Left lung (tissue), 10 donors: ENCODE data around the gene RAB6B. TPM values are rescaled to one million over a fixed set of nuclear protein-coding genes. Genes with fewer than 3 reads are reported as not detected.

Experiments used
- ATAC-seq: fragments of 200-7000 bp; cut with Tn5 transposase; one replicate; pipeline ENCODE4 v1.9.1; 2020; ENCODE audit warnings: moderate library complexity
- DNase-seq, 4 donors: peaks; one replicate each; pipeline ENCODE4 v3.0.0-alpha.2; 2013 to 2020
- H3K27ac ChIP-seq, 2 donors: fragments of 200-600 bp; sonication (generic) in 1 of 2; one replicate each; pipeline versions ENCODE4 v1.5.0 to v1.8.0; 2020 to 2021
- H3K27me3 ChIP-seq, 2 donors: fragments of 200-600 bp; sonication (generic) in 1 of 2; one replicate each; pipeline versions ENCODE4 v1.5.0 to v1.8.0; 2020 to 2021
- H3K36me3 ChIP-seq, 2 donors: fragments of 200-600 bp; sonication (generic) in 1 of 2; one replicate each; pipeline versions ENCODE4 v1.5.0 to v1.8.0; 2020 to 2021
- H3K4me1 ChIP-seq, 2 donors: fragments of 200-600 bp; one replicate each; pipeline ENCODE4 v1.8.0; 2021
- H3K4me3 ChIP-seq, 2 donors: fragments of 200-600 bp; sonication (generic) in 1 of 2; one replicate each; pipeline versions ENCODE4 v1.5.0 to v1.8.0; 2020 to 2021; ENCODE audit warnings: mild to moderate bottlenecking in 1 of 2
- H3K9me3 ChIP-seq, 2 donors: fragments of 200-600 bp; sonication (generic) in 1 of 2; one replicate each; pipeline versions ENCODE4 v1.5.0 to v1.8.0; 2020 to 2021
- CTCF ChIP-seq, 2 donors: fragments of 200-600 bp; sonication (generic) in 1 of 2; IDR thresholded peaks; one replicate each; pipeline versions ENCODE4 v1.5.0 to v1.8.0; 2021; ENCODE audit warnings: antibody characterized with exemption in 2 of 2
- intact Hi-C, 2 donors: fragments of 100-400 bp; cut with DNase I; formaldehyde crosslinking; loops; one replicate each; pipeline versions ENCODE4 v1.11.2 to v1.14.2; 2022
- polyA plus RNA-seq, 6 donors: library from polyadenylated mRNA; unstranded; fragments of 120-200 nt; gene quantifications; one replicate each; pipeline ENCODE4 v1.2.1, GENCODE V29; 2013; ENCODE audit not compliant: insufficient read length in 6 of 6
- total RNA-seq, 2 donors: library from RNA; stranded (reverse); fragmentation: NEBNext Ultra II Directional; extraction: Animal tissue kit (Norgen Biotek cat#: 25700); gene quantifications; one replicate each; pipeline ENCODE4 v1.2.1, GENCODE V29; 2021
- donor health status: DM: no; HTN: yes; CAD: no.
- donor health status: DM: no; HTN: no; CAD: no.

The RAB6B gene
- total and polyA plus RNA-seq, 8 donors: 3.7 to 11.4 (median 6.1) TPM

- Histone ChIP-seq H3K27me3 (no peaks in the 10 kb centered on the region), H3K27ac (no peak overlapping the region), H3K36me3 (peaks cover 0 to 27% of the 10 kb centered on the region in 2 donors), H3K4me1 (peaks cover 0 to 3% of the 10 kb centered on the region in 2 donors), H3K9me3 (no peaks in the 10 kb centered on the region), H3K4me3 (no peak overlapping the region)
- TF ChIP-seq CTCF (IDR thresholded peaks at IDR 0.05): no peak
- ATAC-seq (no peak), DNase-seq (peak in 2 of 4 donors; percentile 36 to 37)
- intact Hi-C loops: loop anchor here in 1 of 2 donors (10.0 kb wide), 1 partner anchor 267 kb away; no protein-coding TSS in a partner anchor
These were observed 42.3 kb upstream of the RAB6B start for GRCh38 chr3:133937756-133938601.

GRCh38 chr3:133937061-133937686, 41.5 kb upstream of the RAB6B start:
- peaks cover 0 to 25% of the 10 kb centered on the region in 2 donors for H3K36me3 ChIP-seq
- H3K4me3 ChIP-seq: no peak overlapping the region
- intact Hi-C loops: loop anchor here in 1 of 2 donors (10.0 kb wide), 1 partner anchor 268 kb away; no protein-coding TSS in a partner anchor
- no peak overlapping the region for H3K27ac ChIP-seq
- H3K9me3 ChIP-seq: no peaks in the 10 kb centered on the region
- H3K4me1 ChIP-seq: no peaks in the 10 kb centered on the region
- no peak for DNase-seq
- no peaks in the 10 kb centered on the region for H3K27me3 ChIP-seq
- ATAC-seq: no peak
- TF ChIP-seq CTCF (IDR thresholded peaks at IDR 0.05): no peak

- H3K4me1 ChIP-seq: no peaks in the 10 kb centered on the region
- H3K27me3 ChIP-seq: no peaks in the 10 kb centered on the region
- no peak for ATAC-seq
- intact Hi-C loops: loop anchor here in 1 of 2 donors (10.0 kb wide), 1 partner anchor 269 kb away; no protein-coding TSS in a partner anchor
- no peak overlapping the region for H3K4me3 ChIP-seq
- H3K9me3 ChIP-seq: no peaks in the 10 kb centered on the region
- no peak for TF ChIP-seq CTCF (IDR thresholded peaks at IDR 0.05)
- peaks cover 0 to 25% of the 10 kb centered on the region in 2 donors for H3K36me3 ChIP-seq
- no peak overlapping the region for H3K27ac ChIP-seq
- DNase-seq: no peak
These were observed 40.4 kb upstream of the RAB6B start for GRCh38 chr3:133935843-133936769.

- Histone ChIP-seq H3K27me3 (no peaks in the 10 kb centered on the region), H3K4me3 (no peak overlapping the region), H3K4me1 (no peaks in the 10 kb centered on the region), H3K27ac (no peak overlapping the region), H3K9me3 (no peaks in the 10 kb centered on the region), H3K36me3 (peaks cover 0 to 25% of the 10 kb centered on the region in 2 donors)
- ATAC-seq: no peak
- no peak for DNase-seq
- TF ChIP-seq CTCF (IDR thresholded peaks at IDR 0.05): no peak
- intact Hi-C loops: loop anchor here in 1 of 2 donors (10.0 kb wide), 1 partner anchor 270 kb away; no protein-coding TSS in a partner anchor
These were observed 39.5 kb upstream of the RAB6B start for GRCh38 chr3:133934996-133935842.
